OCI-M2 (cell line): ENCODE results near the gene TPSD1.
"Not testable (repeated sequence)": the region's sequence is repeated elsewhere in the genome, so short reads cannot be mapped to it uniquely, and the experiment has no call there.

Source experiments
- DNase-seq: peaks from one replicate; lab custom pipeline; 2025; ENCODE audit not compliant: unreplicated experiment; lab: John Stamatoyannopoulos, UW

The TPSD1 gene

DNA sequence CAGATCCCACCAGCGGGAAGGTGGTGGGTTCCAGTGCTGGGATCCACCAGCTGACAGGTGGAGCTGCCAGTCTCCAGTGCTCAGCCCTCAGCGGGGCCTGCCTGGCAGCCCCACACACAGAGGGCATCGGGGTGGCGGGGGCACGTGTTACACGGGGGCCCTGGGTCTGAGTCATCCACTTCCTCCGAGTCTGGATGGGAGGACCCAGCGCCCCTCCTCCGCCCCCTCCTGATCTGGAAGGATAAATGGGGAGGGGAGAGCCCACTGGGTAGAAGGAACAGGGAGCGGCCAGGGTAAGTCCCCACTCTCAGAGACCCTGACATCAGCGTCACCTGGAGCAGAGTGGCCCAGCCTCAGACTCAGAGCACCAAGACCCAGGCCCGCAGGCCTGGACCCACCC, 15.4 kb upstream of the TPSD1 start, which contains the start of gene TPSAB1:
Gene TPSAB1, plus strand, starts transcription at position 270 of the 400 bp plus-strand sequence. CDS start 234 bp downstream, outside the sequence.
- not testable (repeated sequence) for DNase-seq

- not testable (repeated sequence) for DNase-seq
Measured at GRCh38 chr16:1241081-1241480, 14.8 kb upstream of the TPSD1 start.

- DNase-seq: not testable (repeated sequence)
Measured at GRCh38 chr16:1243363-1243762, 12.5 kb upstream of the TPSD1 start.

DNA sequence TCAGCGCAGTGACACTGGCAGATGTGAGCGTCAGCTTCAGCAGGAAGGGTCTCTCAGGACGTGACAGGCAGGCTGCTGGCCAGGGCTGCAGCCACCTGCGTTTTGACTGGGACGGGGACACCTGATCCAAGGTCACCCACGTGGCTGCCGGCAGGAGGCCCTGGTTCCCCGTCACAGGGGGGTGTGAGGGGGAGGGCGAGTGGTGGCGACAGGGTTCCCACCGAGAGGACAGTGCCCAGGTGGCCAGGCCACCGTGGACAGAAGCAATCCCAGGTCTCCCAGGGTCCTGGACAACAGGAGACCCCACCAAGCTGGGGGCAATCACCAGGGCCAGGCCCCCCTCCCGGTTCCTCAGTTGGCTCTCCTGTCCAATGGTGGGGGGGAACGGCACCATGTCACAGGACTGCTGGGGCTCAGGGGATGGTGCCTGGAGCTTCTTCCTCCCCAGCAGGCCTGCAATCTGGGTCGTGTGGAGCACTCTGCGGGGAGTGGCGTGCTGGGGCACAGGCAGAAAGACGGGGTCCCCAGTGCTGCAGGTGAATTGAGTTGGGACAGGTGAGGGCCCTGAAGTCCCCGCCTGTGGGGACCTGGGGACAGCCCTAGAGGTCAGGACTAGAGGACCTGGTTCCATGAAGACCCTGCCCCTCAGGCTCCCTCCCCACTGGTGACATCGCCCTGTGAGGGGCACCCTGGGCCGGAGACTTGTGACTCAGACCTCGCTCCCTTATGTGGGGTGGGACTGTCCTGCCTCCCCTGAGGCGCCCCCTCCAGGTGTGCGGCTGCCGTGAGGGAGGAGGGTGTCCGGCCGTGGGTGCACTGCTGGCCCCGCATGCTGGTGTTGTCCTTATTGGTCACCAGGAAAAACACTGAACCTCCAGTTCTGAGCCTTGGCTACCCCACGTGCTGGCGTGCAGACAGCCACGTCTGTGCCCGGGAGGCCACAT, 11.7 kb upstream of the TPSD1 start:
- DNase-seq: not testable (repeated sequence)

GRCh38 chr16:1244881-1245280, 11.0 kb upstream of the TPSD1 start:
- no peak for DNase-seq

- no peak for DNase-seq
Measured at GRCh38 chr16:1245452-1246020, 10.3 kb upstream of the TPSD1 start.

GRCh38 chr16:1247903-1248537, 7.8 kb upstream of the TPSD1 start:
- not testable (repeated sequence) for DNase-seq

- not testable (repeated sequence) for DNase-seq
Measured at GRCh38 chr16:1249031-1249755, 6.7 kb upstream of the TPSD1 start.

DNA sequence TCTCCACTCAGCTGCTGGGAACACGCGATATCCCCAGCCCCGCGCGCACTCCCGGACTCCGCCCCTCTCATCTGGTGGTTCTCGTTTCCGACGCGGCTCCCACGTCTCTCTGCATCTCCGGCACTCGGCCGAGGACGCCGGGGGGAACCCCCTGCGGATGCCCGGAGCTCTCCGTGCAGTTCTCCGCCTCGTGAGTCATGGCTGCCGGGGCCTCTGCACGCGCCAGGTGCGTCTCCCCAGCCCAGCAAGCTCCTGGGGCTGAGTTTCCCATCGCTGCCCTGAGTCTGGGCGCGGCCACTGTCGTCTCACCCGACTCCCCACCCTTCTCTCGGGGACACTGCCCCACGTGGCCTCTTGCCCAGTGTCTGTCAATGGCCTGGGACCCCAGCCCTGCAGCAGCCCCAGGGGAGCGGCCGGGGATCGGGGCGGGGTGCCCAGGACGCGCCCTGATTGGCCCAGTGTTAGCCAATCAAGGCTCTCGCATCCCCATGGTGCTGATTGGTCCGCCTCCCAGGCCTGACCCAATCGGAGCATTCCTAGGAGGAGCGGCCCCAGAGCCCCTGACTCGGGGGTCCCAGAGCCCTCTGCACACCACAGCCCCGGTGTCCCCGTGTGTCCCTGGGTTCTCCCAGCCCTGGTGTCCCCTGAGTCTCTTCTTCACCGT, 2.0 kb upstream of the TPSD1 start:
- DNase-seq: not testable (repeated sequence)

- DNase-seq: not testable (repeated sequence)
Measured at GRCh38 chr16:1254821-1255220, 1.0 kb upstream of the TPSD1 start.

DNA sequence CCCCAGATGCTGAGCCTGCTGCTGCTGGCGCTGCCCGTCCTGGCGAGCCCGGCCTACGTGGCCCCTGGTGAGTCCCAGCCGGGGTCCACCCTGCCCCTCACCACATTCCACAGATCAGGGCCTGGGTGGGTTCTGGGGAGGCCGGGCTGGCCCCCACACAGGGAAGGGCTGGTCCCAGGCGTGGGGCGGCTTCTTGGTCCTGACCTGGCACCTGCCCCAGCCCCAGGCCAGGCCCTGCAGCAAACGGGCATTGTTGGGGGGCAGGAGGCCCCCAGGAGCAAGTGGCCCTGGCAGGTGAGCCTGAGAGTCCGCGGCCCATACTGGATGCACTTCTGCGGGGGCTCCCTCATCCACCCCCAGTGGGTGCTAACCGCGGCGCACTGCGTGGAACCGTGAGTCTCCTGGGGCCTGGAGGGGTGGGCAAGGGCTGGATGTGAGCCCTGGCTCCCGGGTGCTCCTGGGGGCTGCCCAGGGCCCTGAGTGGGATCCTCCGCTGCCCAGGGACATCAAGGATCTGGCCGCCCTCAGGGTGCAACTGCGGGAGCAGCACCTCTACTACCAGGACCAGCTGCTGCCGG, 516 bp downstream of the TPSD1 start:
- DNase-seq: not testable (repeated sequence)

- DNase-seq: no peak
Measured at GRCh38 chr16:1256874-1257322, 1.0 kb downstream of the TPSD1 start.

DNA sequence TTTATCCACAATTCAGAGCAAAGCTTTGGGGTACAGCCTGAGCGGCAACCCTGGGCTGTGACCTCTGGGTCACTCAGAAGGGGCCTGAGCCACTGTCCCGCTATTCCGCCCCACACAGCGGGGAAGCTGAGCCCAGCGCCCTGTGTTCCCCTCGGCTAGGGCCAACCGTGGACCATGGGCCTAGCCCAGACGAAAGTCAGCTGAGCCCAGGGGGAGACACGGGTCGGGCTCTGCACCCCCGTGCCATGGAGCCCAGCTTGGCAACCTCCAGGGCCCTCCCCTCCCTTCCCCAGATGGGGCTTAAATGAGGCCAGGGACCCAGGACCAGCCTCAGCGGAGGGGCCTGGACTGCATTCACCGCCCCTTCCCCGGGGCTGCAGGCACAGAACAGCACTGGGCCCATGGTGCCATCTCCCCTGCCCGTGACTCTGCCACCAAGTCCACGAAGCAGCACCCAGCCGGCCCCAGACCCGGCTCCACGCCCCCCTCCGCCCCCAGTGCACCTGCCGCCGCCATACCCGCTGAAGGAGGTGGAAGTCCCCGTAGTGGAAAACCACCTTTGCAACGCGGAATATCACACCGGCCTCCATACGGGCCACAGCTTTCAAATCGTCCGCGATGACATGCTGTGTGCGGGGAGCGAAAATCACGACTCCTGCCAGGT, 1.8 kb downstream of the TPSD1 start:
- DNase-seq: no peak

GRCh38 chr16:1258225-1258600, 2.3 kb downstream of the TPSD1 start:
- DNase-seq: no peak

GRCh38 chr16:1258906-1259759, 3.3 kb downstream of the TPSD1 start:
- DNase-seq: no peak

GRCh38 chr16:1259760-1260068, 3.8 kb downstream of the TPSD1 start:
- no peak for DNase-seq

DNA sequence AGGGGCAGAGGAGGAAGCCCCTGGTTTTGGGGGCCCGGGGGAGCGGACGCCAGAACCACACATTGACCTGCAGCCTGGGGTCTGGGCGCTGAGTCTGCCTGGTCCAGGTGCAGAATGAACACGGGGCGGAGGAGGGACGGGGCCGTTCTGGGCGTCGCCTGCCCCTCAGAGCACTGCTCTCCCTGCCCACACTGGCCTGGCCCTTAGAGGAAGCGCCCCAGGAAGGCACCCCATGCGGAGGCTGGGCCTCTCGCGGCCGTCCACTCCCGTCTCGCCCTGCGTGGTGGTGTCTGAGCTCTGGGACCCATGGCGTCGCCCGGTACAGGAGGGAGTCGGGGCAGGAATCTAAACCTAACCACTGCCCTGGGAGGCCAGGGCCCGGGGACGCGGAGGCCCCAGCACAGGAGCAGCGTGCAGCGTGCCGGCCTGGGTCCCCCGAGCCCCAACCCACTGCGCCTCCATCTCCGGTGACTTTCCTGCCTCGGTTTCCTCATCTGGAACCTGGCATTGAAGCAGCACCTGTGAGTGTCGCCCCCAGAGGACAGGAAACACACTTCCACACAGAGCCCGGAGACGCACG, 4.3 kb downstream of the TPSD1 start:
- DNase-seq: no peak

DNA sequence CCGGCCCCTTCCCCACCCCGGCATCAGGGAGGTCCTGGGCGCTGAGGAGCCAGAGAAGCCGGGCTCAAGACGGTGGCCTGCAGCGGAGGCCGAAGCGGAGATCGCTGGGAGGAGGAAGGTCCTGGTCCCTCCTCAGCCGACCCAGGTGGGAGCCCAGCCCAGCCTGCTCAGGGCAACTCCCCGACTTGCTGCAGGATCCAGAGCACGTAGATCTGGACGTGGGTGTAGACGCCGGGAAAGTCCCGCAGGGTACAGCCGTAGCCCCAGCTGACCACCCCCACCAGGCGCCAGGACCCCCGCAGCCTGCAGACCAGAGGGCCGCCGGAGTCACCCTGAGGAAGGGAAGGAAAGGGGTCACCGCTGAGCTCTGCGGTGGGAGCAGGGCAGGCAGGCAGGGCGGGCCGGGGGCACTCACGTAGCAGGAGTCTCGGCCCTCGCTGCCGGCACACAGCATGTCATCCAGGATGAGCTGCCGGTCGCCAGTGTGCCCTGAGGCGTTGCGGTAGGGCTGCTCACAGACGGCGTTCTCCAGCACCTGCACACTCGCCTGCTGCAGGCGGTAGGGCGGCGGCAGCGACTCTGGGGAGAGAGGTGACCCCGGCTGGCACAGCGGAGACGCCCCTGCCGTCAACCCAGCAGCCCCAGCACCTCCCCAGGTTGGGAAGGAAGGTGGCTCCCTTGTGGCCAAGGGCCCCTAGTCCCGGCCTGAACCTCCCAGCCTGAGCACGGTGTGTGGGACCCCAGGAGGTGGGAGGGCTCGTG, 5.4 kb downstream of the TPSD1 start:
- no peak for DNase-seq
